WTC11 (cell line): ENCODE results near the gene OR52E5. TPM values are rescaled to one million over a fixed set of nuclear protein-coding genes. Genes with fewer than 3 reads are reported as not detected.

Experiments
- ATAC-seq: fragments of 200-7000 bp; cut with Tn5 transposase; 2 replicates; pipeline ENCODE4 v1.10.0; 2021; ENCODE audit warnings: mild to moderate bottlenecking, moderate library complexity
- CTCF ChIA-PET: fragments of 300-600 bp; sonication (Branson Sonifier 250); formaldehyde crosslinking; loops from one replicate; lab custom pipeline; 2021; ENCODE audit warnings: antibody characterized with exemption; lab: Charles Lee
- POLR2A ChIA-PET: fragments of 350-600 bp; sonication (Branson Sonifier 250); formaldehyde crosslinking; loops from one replicate; lab custom pipeline; 2021; ENCODE audit warnings: antibody characterized with exemption; lab: Charles Lee
- DNase-seq: peaks from one replicate; pipeline ENCODE4 v3.0.0; 2021; ENCODE audit warnings: low spot score
- H3K27ac Mint-ChIP-seq: 2 replicates; pipeline ENCODE4 v1.8.0; 2021; ENCODE audit warnings: mixed read lengths
- H3K27me3 Mint-ChIP-seq: 2 replicates; pipeline ENCODE4 v1.8.0; 2021; ENCODE audit warnings: low read depth, mild to moderate bottlenecking, moderate library complexity, mixed read lengths
- H3K36me3 Mint-ChIP-seq: 2 replicates; pipeline ENCODE4 v1.8.0; 2021; ENCODE audit warnings: mixed read lengths
- H3K4me1 Mint-ChIP-seq: 2 replicates; pipeline ENCODE4 v1.8.0; 2022; ENCODE audit warnings: mixed read lengths
- H3K4me3 Mint-ChIP-seq: 2 replicates; pipeline ENCODE4 v1.8.0; 2021; ENCODE audit warnings: mild to moderate bottlenecking, moderate library complexity, mixed read lengths
- H3K9me3 Mint-ChIP-seq: 2 replicates; pipeline ENCODE4 v1.8.0; 2021; ENCODE audit warnings: mixed read lengths
- AR ChIP-seq: fragments of 250-450 bp; sonication (Bioruptor Pico); IDR thresholded peaks from 2 replicates; pipeline ENCODE4 v1.9.0; 2021; ENCODE audit warnings: mild to moderate bottlenecking
- ATF1 ChIP-seq: sonication (generic); formaldehyde crosslinking; IDR thresholded peaks from 2 replicates; pipeline ENCODE4 v1.8.1; 2023; ENCODE audit warnings: mild to moderate bottlenecking, moderate library complexity, missing genetic modification reagents
- CBFB ChIP-seq: sonication (generic); formaldehyde crosslinking; IDR thresholded peaks from 2 replicates; pipeline ENCODE4 v1.8.1; 2022; ENCODE audit warnings: mild to moderate bottlenecking, low read depth, missing genetic modification reagents
- CDX4 ChIP-seq: fragments of 250-450 bp; sonication (Bioruptor Pico); IDR thresholded peaks from 2 replicates; pipeline ENCODE4 v1.9.0; 2021; ENCODE audit warnings: moderate library complexity, mild to moderate bottlenecking, inconsistent platforms, borderline replicate concordance
- CTCF ChIP-seq: fragments of 200-600 bp; IDR thresholded peaks from 2 replicates; pipeline ENCODE4 v1.8.0; 2022; ENCODE audit warnings: antibody characterized with exemption
- ELF4 ChIP-seq: sonication (generic); formaldehyde crosslinking; IDR thresholded peaks from 2 replicates; pipeline ENCODE4 v1.8.1; 2022; ENCODE audit warnings: low read depth, mild to moderate bottlenecking, moderate library complexity, missing genetic modification reagents
- FOXP4 ChIP-seq: sonication (generic); formaldehyde crosslinking; IDR thresholded peaks from 2 replicates; pipeline ENCODE4 v1.8.0; 2022; ENCODE audit warnings: mild to moderate bottlenecking, missing genetic modification reagents
- MAX ChIP-seq: sonication (generic); formaldehyde crosslinking; IDR thresholded peaks from 2 replicates; pipeline ENCODE4 v1.8.0; 2022; ENCODE audit warnings: mild to moderate bottlenecking, missing genetic modification reagents
- NFATC4 ChIP-seq: fragments of 250-450 bp; sonication (Bioruptor Pico); IDR thresholded peaks from 2 replicates; pipeline ENCODE4 v1.9.0; 2021; ENCODE audit warnings: mild to moderate bottlenecking
- NR1H2 ChIP-seq: sonication (generic); formaldehyde crosslinking; IDR thresholded peaks from 2 replicates; pipeline ENCODE4 v1.9.0; 2021; ENCODE audit warnings: mild to moderate bottlenecking, moderate library complexity, missing genetic modification reagents
- OVOL2 ChIP-seq: fragments of 250-450 bp; sonication (Bioruptor Pico); IDR thresholded peaks from 2 replicates; pipeline ENCODE4 v1.9.0; 2021; ENCODE audit warnings: mild to moderate bottlenecking, borderline replicate concordance
- USF1 ChIP-seq: sonication (generic); formaldehyde crosslinking; IDR thresholded peaks from 2 replicates; pipeline ENCODE4 v1.8.0; 2022; ENCODE audit warnings: mild to moderate bottlenecking, missing genetic modification reagents
- USF2 ChIP-seq: sonication (generic); formaldehyde crosslinking; IDR thresholded peaks from 2 replicates; pipeline ENCODE4 v1.8.1; 2023; ENCODE audit warnings: mild to moderate bottlenecking, missing genetic modification reagents, moderate library complexity
- ZNF138 ChIP-seq: sonication (generic); formaldehyde crosslinking; conservative IDR thresholded peaks from 2 replicates; pipeline ENCODE4 v1.8.1; 2022; ENCODE audit warnings: mild to moderate bottlenecking, moderate library complexity, missing genetic modification reagents
- ZNF232 ChIP-seq: sonication (generic); formaldehyde crosslinking; IDR thresholded peaks from 2 replicates; pipeline ENCODE4 v1.8.0; 2022; ENCODE audit warnings: mild to moderate bottlenecking, missing genetic modification reagents
- ZNF512 ChIP-seq: sonication (generic); formaldehyde crosslinking; IDR thresholded peaks from 2 replicates; pipeline ENCODE4 v1.8.1; 2022; ENCODE audit warnings: missing genetic modification reagents, borderline replicate concordance
- ZNF671 ChIP-seq: fragments of 250-450 bp; sonication (Bioruptor Pico); IDR thresholded peaks from 2 replicates; pipeline ENCODE4 v1.8.0; 2021; ENCODE audit warnings: mild to moderate bottlenecking
- ZSCAN18 ChIP-seq: fragments of 250-450 bp; sonication (Bioruptor Pico); IDR thresholded peaks from 2 replicates; pipeline ENCODE4 v2.1.2; 2022; ENCODE audit warnings: mild to moderate bottlenecking, moderate library complexity
- total RNA-seq: library from RNA; stranded (reverse); gene quantifications from 3 replicates; pipeline ENCODE4 v1.2.3, GENCODE V29; 2021

Gene OR52E5
- total RNA-seq, 1 experiment from 2014 or later = not detected

- TF ChIP-seq NR1H2 = no peak
These were observed 17.5 kb downstream of the OR52E5 start (continued) for GRCh38 chr11:5910540-5910939.

GRCh38 chr11:5922749-5923426, 29.9 kb downstream of the OR52E5 start:
- ATAC-seq = no peak
- Mint-ChIP-seq H3K9me3 (peaks cover 60% of the 10 kb centered on the region), H3K36me3 (peaks cover 14% of the 10 kb centered on the region), H3K27ac (no peak overlapping the region), H3K4me3 (no peak overlapping the region), H3K4me1 (no peaks in the 10 kb centered on the region), H3K27me3 (peaks cover 6% of the 10 kb centered on the region)
- DNase-seq = no peak
- TF ChIP-seq ZNF671 (CRISPR knock-in tag) (no peak), ZSCAN18 (no peak), OVOL2 (CRISPR knock-in tag) (no peak), CBFB (CRISPR knock-in tag) (no peak), ZNF232 (no peak), USF2 (CRISPR knock-in tag) (no peak), ZNF138 (no peak), NFATC4 (no peak), MAX (CRISPR knock-in tag) (no peak), ELF4 (CRISPR knock-in tag) (no peak), CDX4 (CRISPR knock-in tag) (no peak), ATF1 (no peak), FOXP4 (no peak)
- ChIA-PET CTCF (no interaction called here), POLR2A (no interaction called here)

GRCh38 chr11:5923427-5923776, 30.4 kb downstream of the OR52E5 start:
- Mint-ChIP-seq H3K27me3 (peaks cover 6% of the 10 kb centered on the region), H3K9me3 (peaks cover 63% of the 10 kb centered on the region), H3K27ac (no peak overlapping the region)
- ATAC-seq = no peak
- TF ChIP-seq USF1 = no peak
- no peak for TF ChIP-seq CTCF
- no peak for TF ChIP-seq NFATC4
- no peak for TF ChIP-seq AR
- TF ChIP-seq ZNF512 = no peak
- TF ChIP-seq, all 79 proteins: peak for 0
- ChIA-PET POLR2A (no interaction called here), CTCF (no interaction called here)
- H3K4me3 Mint-ChIP-seq = no peak overlapping the region
- no peaks in the 10 kb centered on the region for H3K4me1 Mint-ChIP-seq
- peaks cover 16% of the 10 kb centered on the region for H3K36me3 Mint-ChIP-seq
- no peak for DNase-seq
